Stimulated activated CD4-positive, alpha-beta T cell treated with anti-CD3 and anti-CD28 coated beads, Interleukin-15, amount 100 ng/mL, for 1 hour (primary cell): ENCODE data around the gene SMIM20.
A peak's percentile ranks its signal among the peaks of the same experiment; 100 is the strongest.
"Not testable (repeated sequence)": the region's sequence is repeated elsewhere in the genome, so short reads cannot be mapped to it uniquely, and the experiment has no call there.

ENCODE experiments used
- DNase-seq, 2 donors: peaks; one replicate each; pipeline ENCODE4 v3.0.0-alpha.2; 2020; ENCODE audit warnings: low read depth in 1 of 2, low spot score in 1 of 2

The SMIM20 gene

GRCh38 chr4:25913851-25914669 is at the start of gene SMIM20:
Gene SMIM20, plus strand, starts transcription at chr4:25914220. Its CDS starts 94 bp downstream, at chr4:25914314.
- peak; percentile 78 to 85 for DNase-seq

- DNase-seq = no peak
Measured at GRCh38 chr4:25865586-25865985, 48.4 kb upstream of the SMIM20 start.

- DNase-seq = not testable (repeated sequence)
Measured at GRCh38 chr4:25866401-25866800, 47.6 kb upstream of the SMIM20 start.

GRCh38 chr4:25867781-25868294 is 46.2 kb upstream of the SMIM20 start:
- no peak for DNase-seq

- DNase-seq = no peak
Measured at GRCh38 chr4:25870081-25870480, 43.9 kb upstream of the SMIM20 start.

- DNase-seq = no peak
Measured at GRCh38 chr4:25872851-25873631, 41.0 kb upstream of the SMIM20 start.

- no peak for DNase-seq
Measured at GRCh38 chr4:25873632-25874129, 40.3 kb upstream of the SMIM20 start.

- DNase-seq = no peak
Measured at GRCh38 chr4:25874655-25875054, 39.4 kb upstream of the SMIM20 start.

GRCh38 chr4:25875281-25875745 is 38.7 kb upstream of the SMIM20 start:
- DNase-seq = no peak

- DNase-seq = no peak
Measured at GRCh38 chr4:25878676-25879075, 35.3 kb upstream of the SMIM20 start.

GRCh38 chr4:25879091-25879584 is 34.9 kb upstream of the SMIM20 start:
- no peak for DNase-seq

GRCh38 chr4:25879587-25879986 is 34.4 kb upstream of the SMIM20 start:
- DNase-seq = no peak

- no peak for DNase-seq
Measured at GRCh38 chr4:25879991-25880651, 33.9 kb upstream of the SMIM20 start.

GRCh38 chr4:25881193-25881592 is 32.8 kb upstream of the SMIM20 start:
- DNase-seq = no peak

GRCh38 chr4:25882226-25882625 is 31.8 kb upstream of the SMIM20 start:
- no peak for DNase-seq

GRCh38 chr4:25883565-25883964 is 30.5 kb upstream of the SMIM20 start:
- DNase-seq = no peak

- no peak for DNase-seq
Measured at GRCh38 chr4:25884031-25884782, 29.8 kb upstream of the SMIM20 start.

GRCh38 chr4:25888781-25889180 is 25.2 kb upstream of the SMIM20 start:
- no peak for DNase-seq

GRCh38 chr4:25889589-25890503 is 24.2 kb upstream of the SMIM20 start:
- no peak for DNase-seq
